Head of caudate nucleus (tissue), 42 donors: ENCODE results near the gene RAB23.

Experiments
- DNase-seq, 42 donors: peaks; one replicate each; pipeline versions ENCODE4 v3.0.0 to v3.0.0-alpha.2; 2020 to 2021; ENCODE audit warnings: mixed read lengths in 7 of 42
- intact Hi-C: fragments of 100-400 bp; cut with DNase I; formaldehyde crosslinking; loops from one replicate; pipeline ENCODE4 v1.15.0; 2022

RAB23 gene

DNA sequence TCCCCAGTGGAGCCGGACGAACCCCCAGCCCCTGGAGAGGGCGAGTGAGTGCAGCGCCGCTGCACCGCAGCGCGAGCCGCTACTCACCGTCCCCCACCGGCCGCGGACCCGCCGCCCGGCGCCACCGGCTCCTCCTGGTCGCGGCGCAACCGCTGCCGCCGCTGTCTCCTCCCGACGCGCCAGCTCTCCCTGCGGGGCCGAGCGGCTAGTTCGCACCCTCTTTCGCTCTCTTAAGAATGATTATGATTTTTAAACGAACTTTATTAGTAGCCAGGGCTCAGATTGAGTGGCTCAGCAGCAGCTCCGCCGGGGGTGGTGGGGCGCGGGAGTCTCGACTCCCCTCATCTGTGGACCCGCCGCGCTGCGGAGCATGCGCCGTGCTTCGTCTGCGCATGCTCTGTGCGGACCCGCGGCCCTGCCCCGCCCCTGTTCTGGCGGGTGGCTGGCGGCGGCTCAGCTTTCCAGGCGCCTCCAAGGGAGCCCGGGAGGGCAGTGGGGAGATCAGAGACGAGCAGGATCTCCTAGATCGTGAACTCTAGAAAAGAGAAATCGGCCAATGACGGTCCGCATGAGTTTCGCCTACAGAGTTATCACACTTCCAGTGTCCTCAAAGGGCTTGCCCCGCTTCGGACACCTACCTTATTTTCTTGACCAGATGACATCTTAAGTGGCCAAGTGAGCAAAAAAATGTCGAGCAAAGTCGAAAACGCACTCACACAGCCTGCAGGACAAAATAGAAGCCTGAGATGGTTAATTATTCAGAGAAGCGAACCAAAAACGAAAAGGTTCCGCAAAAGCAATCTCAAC, at the start of gene RAB23:
Gene RAB23, minus strand, starts transcription at position 372 of the 807 bp plus-strand sequence. CDS start 11,927 bp downstream, outside the sequence.
- peak; percentile 56 to 92 (median 82) for DNase-seq
- intact Hi-C loops: loop anchor here (5.0 to 10.0 kb wide), 2 partner anchors 50 to 93 kb away; partner anchors contain the start of genes BAG2 and PRIM2

DNA sequence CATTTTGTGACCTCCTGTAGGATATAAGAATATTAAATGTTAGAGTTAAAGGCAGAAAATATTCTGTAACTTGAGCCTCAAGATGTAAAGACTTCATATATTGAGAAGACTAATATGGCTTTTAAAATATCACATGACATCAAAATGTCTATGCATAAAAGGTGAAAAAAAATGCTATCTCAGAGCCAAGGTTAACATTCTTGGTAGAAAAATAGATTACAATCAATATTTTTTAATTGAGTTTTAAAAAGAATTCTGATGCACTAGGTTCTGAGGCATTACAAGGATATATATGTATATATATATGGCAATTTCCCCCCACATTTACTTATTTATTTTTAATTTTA, 46.2 kb upstream of the RAB23 start:
- intact Hi-C loops: no loop called here
- no peak for DNase-seq

GRCh38 chr6:57267586-57268293, 45.6 kb upstream of the RAB23 start:
- peak in 6 of 42 donors; percentile 8 to 47 (median 14) for DNase-seq
- intact Hi-C loops: no loop called here

DNA sequence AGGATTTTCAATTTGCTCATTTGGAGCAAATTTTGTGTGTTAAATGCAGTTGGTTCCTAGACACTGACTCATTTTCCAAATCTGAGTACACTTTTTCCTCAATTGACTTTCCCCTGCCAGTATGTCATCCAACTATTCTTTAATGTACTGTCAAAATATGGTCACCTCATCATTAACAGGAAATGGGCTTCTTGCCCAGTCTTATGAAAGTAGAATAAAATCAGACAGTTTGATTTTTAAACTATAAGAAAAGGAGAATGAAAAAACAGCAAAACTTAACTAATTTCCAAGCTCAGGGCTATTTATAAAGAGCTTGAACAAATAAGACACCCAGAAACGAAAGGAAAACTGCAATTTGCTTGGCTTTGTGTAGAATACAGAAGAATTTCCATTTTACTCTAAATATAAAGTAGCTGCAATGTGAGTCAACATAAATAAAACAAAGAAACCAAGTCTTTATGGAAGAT, 43.7 kb upstream of the RAB23 start:
- no peak for DNase-seq
- intact Hi-C loops: no loop called here

- intact Hi-C loops: no loop called here
Measured at GRCh38 chr6:57263739-57264138, 41.6 kb upstream of the RAB23 start.

GRCh38 chr6:57262901-57263694, 41.0 kb upstream of the RAB23 start:
- peak in 10 of 42 donors; percentile 5 to 43 (median 16) for DNase-seq
- intact Hi-C loops: no loop called here

More at GRCh38 chr6:57263739-57264138, 41.6 kb upstream of the RAB23 start:
- peak in 1 of 42 donors; percentile 10 for DNase-seq

- intact Hi-C loops: no loop called here
- peak in 18 of 42 donors; percentile 7 to 48 (median 22) for DNase-seq
Measured at GRCh38 chr6:57262488-57262887, 40.4 kb upstream of the RAB23 start.

- peak in 1 of 42 donors; percentile 8 for DNase-seq
- intact Hi-C loops: no loop called here
Measured at GRCh38 chr6:57261926-57262325, 39.8 kb upstream of the RAB23 start.

DNA sequence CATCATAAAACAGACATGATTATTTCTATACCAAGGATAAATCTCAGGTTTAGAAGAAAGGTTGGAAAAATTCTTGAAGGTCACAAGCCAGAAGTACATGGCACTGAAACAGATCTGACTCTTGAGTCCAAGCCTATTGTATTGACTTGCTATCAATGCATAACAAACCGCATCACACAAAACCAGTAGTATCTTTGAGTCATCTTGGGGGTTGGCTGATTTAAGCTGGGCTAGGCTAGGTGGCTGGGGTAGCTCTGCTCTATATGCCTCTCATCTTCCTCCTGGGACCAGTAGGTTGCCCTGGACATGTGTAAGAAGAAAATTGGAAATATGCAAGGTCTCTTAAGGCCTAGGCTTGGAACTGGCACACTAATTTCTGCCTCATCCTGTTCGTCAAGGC, 37.0 kb upstream of the RAB23 start:
- intact Hi-C loops: no loop called here

GRCh38 chr6:57257911-57258541, 35.9 kb upstream of the RAB23 start:
- no peak for DNase-seq
- intact Hi-C loops: no loop called here

More for the DNA sequence above, 37.0 kb upstream of the RAB23 start:
- DNase-seq: no peak

DNA sequence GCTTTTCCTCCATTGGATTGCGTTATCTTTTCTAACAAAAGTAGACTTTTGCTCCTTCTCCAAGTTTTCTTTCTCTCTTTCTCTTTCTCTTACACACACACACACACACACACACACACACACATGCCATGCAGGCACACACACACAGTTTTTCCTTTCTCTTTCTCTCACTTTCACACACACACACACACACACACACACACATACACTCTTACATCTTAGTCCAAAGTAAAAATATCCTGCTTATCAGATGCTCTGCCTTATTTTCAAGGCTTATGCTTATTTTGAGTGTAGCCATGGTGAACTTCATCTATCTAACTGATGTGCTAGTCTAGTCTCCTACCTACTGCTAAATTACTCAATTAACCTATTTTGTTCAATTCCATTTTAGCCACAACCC, 34.4 kb upstream of the RAB23 start:
- DNase-seq: no peak
- intact Hi-C loops: no loop called here

DNA sequence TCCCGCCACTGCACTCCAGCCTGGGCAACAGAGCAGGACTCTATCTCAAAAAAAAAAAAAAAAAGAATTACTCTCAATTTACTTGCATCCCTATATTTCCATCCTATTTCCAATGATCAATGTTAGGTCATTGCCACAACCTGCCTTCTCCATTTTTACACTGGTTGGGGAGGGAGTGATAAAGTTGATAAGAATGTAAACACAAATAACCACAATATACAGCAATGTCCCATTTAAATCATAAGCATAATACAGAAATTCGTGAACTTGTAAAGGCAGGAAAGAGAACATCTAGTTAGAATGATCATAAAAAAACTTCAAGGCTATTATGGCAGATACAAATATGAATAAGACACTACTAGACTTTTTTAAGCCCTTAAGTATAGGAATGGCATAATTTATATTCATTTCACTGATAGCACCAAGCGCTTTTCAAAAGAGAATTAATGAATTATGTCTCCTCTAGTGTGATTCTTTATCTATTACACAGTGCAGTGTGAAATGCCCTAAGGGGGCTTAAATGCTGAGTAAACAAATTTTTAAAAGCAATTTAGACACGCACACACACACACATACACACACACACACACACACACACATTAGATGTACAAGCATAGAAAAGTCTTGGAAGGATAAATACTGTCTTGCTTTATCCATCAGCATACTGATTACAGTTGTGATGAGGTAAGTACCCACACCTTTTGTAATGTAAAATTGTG, 33.5 kb upstream of the RAB23 start:
- intact Hi-C loops: no loop called here
- no peak for DNase-seq

- intact Hi-C loops: no loop called here
- no peak for DNase-seq
Measured at GRCh38 chr6:57254055-57254717, 32.1 kb upstream of the RAB23 start.

DNA sequence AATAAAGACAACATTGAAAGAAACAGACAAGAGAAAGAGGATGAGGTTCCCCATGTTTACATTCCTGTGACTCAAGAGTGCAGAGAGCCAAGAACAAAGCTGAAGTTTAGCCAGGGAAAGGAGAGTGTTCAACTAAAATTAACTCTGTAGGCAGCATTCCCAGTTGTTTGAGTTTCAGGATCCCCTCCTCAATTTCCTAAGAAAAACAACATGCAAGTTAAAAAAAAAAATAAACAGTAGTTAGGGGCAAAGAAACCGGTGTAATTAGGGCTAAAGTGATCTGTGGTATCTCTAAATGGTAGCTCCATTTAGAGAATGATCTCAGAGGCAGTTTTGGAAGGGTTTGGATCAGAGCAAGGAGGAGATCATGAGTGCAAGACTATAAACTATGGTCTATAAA, 30.9 kb upstream of the RAB23 start:
- DNase-seq: no peak
- intact Hi-C loops: no loop called here

- no peak for DNase-seq
- intact Hi-C loops: no loop called here
Measured at GRCh38 chr6:57252137-57252536, 30.0 kb upstream of the RAB23 start.

GRCh38 chr6:57250348-57250747, 28.2 kb upstream of the RAB23 start:
- intact Hi-C loops: no loop called here
- DNase-seq: no peak

DNA sequence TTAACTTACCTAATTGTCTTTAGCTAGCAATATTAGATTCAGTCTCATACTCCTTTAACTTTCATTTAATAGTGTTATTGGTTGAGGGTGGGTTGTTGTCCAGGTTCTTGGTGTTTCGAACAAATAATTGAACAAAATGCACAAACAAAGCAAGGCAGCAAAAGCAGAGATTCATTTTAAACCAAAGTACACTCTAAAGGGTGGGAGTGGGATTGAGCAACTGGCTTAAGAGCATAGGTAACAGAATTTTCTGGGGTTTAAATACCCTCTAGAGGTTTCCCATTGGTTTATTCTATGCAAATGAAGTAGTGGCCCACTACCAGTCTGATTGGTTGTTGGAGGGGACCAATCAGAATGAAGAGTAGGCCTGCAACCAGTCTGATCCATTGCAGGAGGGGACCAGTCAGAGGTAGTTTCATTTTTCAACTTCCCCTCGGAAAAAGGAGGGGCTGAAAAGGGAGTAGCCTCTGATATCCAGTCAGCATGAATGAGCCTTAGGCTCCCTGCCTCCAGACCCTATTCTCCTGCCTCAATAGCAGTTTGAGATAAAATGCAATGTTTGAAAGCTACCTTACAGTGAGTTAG, 26.3 kb upstream of the RAB23 start:
- DNase-seq: no peak
- intact Hi-C loops: no loop called here

GRCh38 chr6:57247603-57248002, 25.5 kb upstream of the RAB23 start:
- no peak for DNase-seq
- intact Hi-C loops: no loop called here
